GM23338 (cell line): ENCODE measurements around the gene FLNB.

Experiments used
- JUNB ChIP-seq: IDR thresholded peaks from one replicate; pipeline ENCODE4 v1.6.1; 2016; ENCODE audit warnings: antibody characterized with exemption; ENCODE audit not compliant: unreplicated experiment
- TF ChIP-seq, protein P1 (sequence below): IDR thresholded peaks from 2 replicates; pipeline ENCODE4 v1.6.1; 2016; ENCODE audit warnings: antibody characterized with exemption

DNA sequence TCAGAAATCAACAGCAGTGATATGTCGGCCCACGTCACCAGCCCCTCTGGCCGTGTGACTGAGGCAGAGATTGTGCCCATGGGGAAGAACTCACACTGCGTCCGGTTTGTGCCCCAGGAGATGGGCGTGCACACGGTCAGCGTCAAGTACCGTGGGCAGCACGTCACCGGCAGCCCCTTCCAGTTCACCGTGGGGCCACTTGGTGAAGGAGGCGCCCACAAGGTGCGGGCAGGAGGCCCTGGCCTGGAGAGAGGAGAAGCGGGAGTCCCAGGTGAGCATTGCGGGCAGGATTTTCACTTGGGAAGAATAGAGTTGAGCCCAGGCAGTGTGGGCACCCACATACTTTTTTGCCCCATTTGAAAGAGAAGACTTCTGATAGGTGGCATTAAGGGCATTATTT, 145.1 kb downstream of the FLNB start:
- no peak for TF ChIP-seq JUNB
- TF ChIP-seq, protein P1, sequence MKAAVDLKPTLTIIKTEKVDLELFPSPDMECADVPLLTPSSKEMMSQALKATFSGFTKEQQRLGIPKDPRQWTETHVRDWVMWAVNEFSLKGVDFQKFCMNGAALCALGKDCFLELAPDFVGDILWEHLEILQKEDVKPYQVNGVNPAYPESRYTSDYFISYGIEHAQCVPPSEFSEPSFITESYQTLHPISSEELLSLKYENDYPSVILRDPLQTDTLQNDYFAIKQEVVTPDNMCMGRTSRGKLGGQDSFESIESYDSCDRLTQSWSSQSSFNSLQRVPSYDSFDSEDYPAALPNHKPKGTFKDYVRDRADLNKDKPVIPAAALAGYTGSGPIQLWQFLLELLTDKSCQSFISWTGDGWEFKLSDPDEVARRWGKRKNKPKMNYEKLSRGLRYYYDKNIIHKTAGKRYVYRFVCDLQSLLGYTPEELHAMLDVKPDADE, result no peak
